Lower leg skin (tissue), 4 donors: ENCODE results near the gene NADK. TPM values are rescaled to one million over a fixed set of nuclear protein-coding genes. Genes with fewer than 3 reads are reported as not detected.

ENCODE experiments used
- DNase-seq, 2 donors: peaks; one replicate each; pipeline ENCODE4 v3.0.0-alpha.2; 2019; ENCODE audit warnings: low spot score in 2 of 2
- H3K4me3 ChIP-seq: fragments of 200-600 bp; sonication (generic); 2 replicates; pipeline ENCODE4 v1.5.1; 2017; ENCODE audit warnings: mild to moderate bottlenecking, low read depth; ENCODE audit not compliant: poor library complexity, severe bottlenecking
- CTCF ChIP-seq, 3 donors: fragments of 450-650 bp; IDR thresholded peaks; one replicate each; pipeline ENCODE4 v1.5.1; 2016; ENCODE audit warnings: antibody characterized with exemption in 3 of 3, mild to moderate bottlenecking in 3 of 3, moderate library complexity in 2 of 3
- POLR2A ChIP-seq, 2 donors: fragments of 450-650 bp; IDR thresholded peaks; one replicate each; pipeline ENCODE4 v1.6.1; 2016 to 2017; ENCODE audit warnings: antibody characterized with exemption in 2 of 2, mild to moderate bottlenecking in 1 of 2, moderate library complexity in 1 of 2
- whole genome bisulfite sequencing, 2 donors: methylation state at CpG; one replicate each; pipeline ENCODE4 v1.1.5; 2018; 5-methylcytosine and 5-hydroxymethylcytosine counted together
- intact Hi-C: fragments of 100-400 bp; cut with DNase I; formaldehyde crosslinking; loops from one replicate; pipeline ENCODE4 v1.15.0; 2023; ENCODE audit warnings: low total_unique reads
- total RNA-seq, 4 donors: library from RNA; depleted of rRNA; stranded (reverse); fragments of >200 nt; gene quantifications; one replicate each; pipeline ENCODE4 v1.1.0, GENCODE V29; 2016

The NADK gene
- total RNA-seq, 4 donors from 2014 or later: 45.4 to 58.0 (median 54.2) TPM

GRCh38 chr1:1784933-1785332 lies 6.7 kb upstream of the NADK start:
- WGBS, 2 donors: 90 to 91% methylated on average over 12 to 13 of the region's 13 CpGs
- TF ChIP-seq CTCF (IDR thresholded peaks at IDR 0.05) (no peak), POLR2A (IDR thresholded peaks at IDR 0.05) (no peak)
- no peak overlapping the region for H3K4me3 ChIP-seq
- no peak for DNase-seq
- intact Hi-C loops: loop anchor here (10.0 kb wide), 1 partner anchor 110 kb away; the partner anchor contains the start of gene GNB1

- 52 to 67% methylated on average over 3 to 8 of the region's 8 CpGs for WGBS, 2 donors
Observed at GRCh38 chr1:1783320-1783719, 5.0 kb upstream of the NADK start.

GRCh38 chr1:1782399-1783221 lies 4.3 kb upstream of the NADK start:
- WGBS, 2 donors: 1 to 7% methylated on average over 26 to 32 of the region's 36 CpGs
- TF ChIP-seq CTCF (IDR thresholded peaks at IDR 0.05) (no peak), POLR2A (IDR thresholded peaks at IDR 0.05) (no peak)
- peak overlapping the region; percentile 7 for H3K4me3 ChIP-seq
- DNase-seq: peak; percentile 77 to 95
- intact Hi-C loops: loop anchor here (10.0 kb wide), 1 partner anchor 112 kb away; the partner anchor contains the start of gene GNB1

More at GRCh38 chr1:1783320-1783719, 5.0 kb upstream of the NADK start:
- intact Hi-C loops: loop anchor here (10.0 kb wide), 1 partner anchor 111 kb away; the partner anchor contains the start of gene GNB1
- no peak overlapping the region for H3K4me3 ChIP-seq
- TF ChIP-seq POLR2A (IDR thresholded peaks at IDR 0.05): no peak
- TF ChIP-seq CTCF (IDR thresholded peaks at IDR 0.05): no peak
- DNase-seq: no peak

- no peak for DNase-seq
- WGBS, 2 donors: 74 to 78% methylated on average over 7 of the region's 7 CpGs
- intact Hi-C loops: loop anchor here (10.0 kb wide), 1 partner anchor 113 kb away; the partner anchor contains the start of gene GNB1
- no peak for TF ChIP-seq POLR2A (IDR thresholded peaks at IDR 0.05)
- no peak for TF ChIP-seq CTCF (IDR thresholded peaks at IDR 0.05)
- H3K4me3 ChIP-seq: no peak overlapping the region
Observed at GRCh38 chr1:1781526-1781903, 3.2 kb upstream of the NADK start.

- TF ChIP-seq POLR2A (IDR thresholded peaks at IDR 0.05) (no peak), CTCF (IDR thresholded peaks at IDR 0.05) (no peak)
- intact Hi-C loops: loop anchor here (10.0 kb wide), 1 partner anchor 114 kb away; the partner anchor contains the start of gene GNB1
- no peak overlapping the region for H3K4me3 ChIP-seq
- WGBS, 2 donors: 78 to 83% methylated on average over 7 of the region's 7 CpGs
- DNase-seq: peak in 1 of 2 donors; percentile 88
Observed at GRCh38 chr1:1780598-1781525, 2.6 kb upstream of the NADK start.
